GM12878 (cell line): Measurements from ENCODE around the gene MEF2C. TPM values are rescaled to one million over a fixed set of nuclear protein-coding genes. Genes with fewer than 3 reads are reported as not detected.

Experiments used
- CBX3 ChIP-seq: fragments of 200-600 bp; sonication (generic); IDR thresholded peaks from 2 replicates; pipeline ENCODE4 v1.6.1; 2016; ENCODE audit warnings: low read depth, borderline replicate concordance
- CREM ChIP-seq: IDR thresholded peaks from 2 replicates; pipeline ENCODE4 v1.6.1; 2014; ENCODE audit warnings: antibody characterized with exemption, low read depth
- EP300 ChIP-seq, 2 experiments: fragments of 150-350 bp in 1 of 2; IDR thresholded peaks; 2 replicates each; pipeline ENCODE4 v1.6.1; 2011 to 2012; ENCODE audit warnings: low read depth in 2 of 2, low read length in 2 of 2, borderline replicate concordance in 1 of 2, improper control_type of control experiment in 1 of 2, inconsistent platforms in 1 of 2; ENCODE audit not compliant: control insufficient read depth in 1 of 2
- ESRRA ChIP-seq: IDR thresholded peaks from 2 replicates; pipeline ENCODE4 v1.6.1; 2012; ENCODE audit warnings: mild to moderate bottlenecking, low read length, improper control_type of control experiment
- ETV6 ChIP-seq, 2 experiments: fragments of 450-650 bp in 1 of 2; IDR thresholded peaks in 1 of 2; conservative IDR thresholded peaks in 1 of 2; 2 replicates each; pipeline ENCODE4 v1.6.1; 2014; ENCODE audit warnings: antibody characterized with exemption in 1 of 2, borderline replicate concordance in 1 of 2, low read depth in 1 of 2, mild to moderate bottlenecking in 1 of 2, moderate library complexity in 1 of 2
- FOS ChIP-seq: IDR thresholded peaks from 3 replicates; pipeline ENCODE4 v1.6.1; 2011; ENCODE audit warnings: borderline replicate concordance; ENCODE audit not compliant: insufficient read length; ENCODE audit errors: extremely low read depth
- IRF4 ChIP-seq: IDR thresholded peaks from 2 replicates; pipeline ENCODE4 v1.6.1; 2011; ENCODE audit warnings: low read depth, low read length
- MXI1 ChIP-seq: fragments of 150-350 bp; IDR thresholded peaks from 2 replicates; pipeline ENCODE4 v1.6.1; 2011; ENCODE audit warnings: low read depth, mild to moderate bottlenecking, inconsistent platforms, low read length, improper control_type of control experiment
- POU2F2 ChIP-seq: IDR thresholded peaks from 3 replicates; pipeline ENCODE4 v1.6.1; 2011; ENCODE audit warnings: low read depth, mild to moderate bottlenecking, low read length, borderline replicate concordance
- SP1 ChIP-seq: IDR thresholded peaks from one replicate; pipeline ENCODE4 v1.6.1; 2011; ENCODE audit warnings: low read depth, low read length
- SREBF1 ChIP-seq: IDR thresholded peaks from 2 replicates; pipeline ENCODE4 v1.6.1; 2012; ENCODE audit warnings: mild to moderate bottlenecking, low read length
- SREBF2 ChIP-seq: IDR thresholded peaks from 2 replicates; pipeline ENCODE4 v1.6.1; 2012; ENCODE audit warnings: mild to moderate bottlenecking, low read length
- STAT1 ChIP-seq: fragments of 450-650 bp; conservative IDR thresholded peaks from 2 replicates; pipeline ENCODE4 v1.6.1; 2014; ENCODE audit warnings: antibody characterized with exemption, mild to moderate bottlenecking
- SUZ12 ChIP-seq: fragments of 200-600 bp; sonication (generic); IDR thresholded peaks from one replicate; pipeline ENCODE4 v1.6.1; 2018; ENCODE audit warnings: antibody characterized with exemption, mild to moderate bottlenecking; ENCODE audit not compliant: unreplicated experiment
- TBL1XR1 ChIP-seq: IDR thresholded peaks from 2 replicates; pipeline ENCODE4 v1.6.1; 2012; ENCODE audit warnings: low read depth, low read length, improper control_type of control experiment
- WRNIP1 ChIP-seq: IDR thresholded peaks from 2 replicates; pipeline ENCODE4 v1.6.1; 2011; ENCODE audit warnings: low read depth, low read length, improper control_type of control experiment, borderline replicate concordance
- YY1 ChIP-seq: IDR thresholded peaks from 2 replicates; pipeline ENCODE4 v1.6.1; 2011; ENCODE audit warnings: low read depth, mild to moderate bottlenecking, low read length
- polyA plus RNA-seq, 11 experiments: library from polyadenylated mRNA; depleted of rRNA in 4 of 11; unstranded in 6 of 11; stranded (reverse) in 5 of 11; fragments of >200 nt; fragmentation: Nextera tagmentation in 4 of 11; fragmentation: Illumina TruSeq in 1 of 11; extraction: Ambion mirVana in 4 of 11; extraction: Trizol in 1 of 11; gene quantifications; 1 replicate in 1 of 11; 2 replicates in 10 of 11; pipeline versions ENCODE4 v1.2.1 to v1.2.3, GENCODE V29; 2011 to 2016; ENCODE audit warnings: inconsistent platforms in 2 of 11, missing spikeins in 2 of 11, low read depth in 1 of 11
- total RNA-seq, 4 experiments: library from RNA; depleted of rRNA in 3 of 4; stranded (reverse); fragments of >200 nt in 3 of 4; fragmentation: Illumina TruSeq in 1 of 4; extraction: Trizol in 1 of 4; gene quantifications; 2 replicates each; pipeline versions ENCODE4 v1.2.1 to v1.2.3, GENCODE V29; 2013 to 2021
- TF ChIP-seq, protein P1 (sequence below): fragments of 450-650 bp; IDR thresholded peaks from 2 replicates; pipeline ENCODE4 v1.6.1; 2017; ENCODE audit warnings: mild to moderate bottlenecking, moderate library complexity
- TF ChIP-seq, protein P2 (sequence below): fragments of 450-650 bp; IDR thresholded peaks from 2 replicates; pipeline ENCODE4 v1.6.1; 2016; ENCODE audit warnings: mild to moderate bottlenecking
- TF ChIP-seq, protein P3 (sequence below): IDR thresholded peaks from 2 replicates; pipeline ENCODE4 v1.6.1; 2012; ENCODE audit warnings: low read depth, low read length, improper control_type of control experiment
- TF ChIP-seq, protein P4 (sequence below): IDR thresholded peaks from 2 replicates; pipeline ENCODE4 v1.6.1; 2012; ENCODE audit warnings: low read length, inconsistent platforms

MEF2C gene
- total and polyA plus RNA-seq, 10 of the 15 experiments (the other 5 are each of a cell fraction or from before 2014, with no cell fraction given) = 104 to 225 (median 180) TPM

DNA sequence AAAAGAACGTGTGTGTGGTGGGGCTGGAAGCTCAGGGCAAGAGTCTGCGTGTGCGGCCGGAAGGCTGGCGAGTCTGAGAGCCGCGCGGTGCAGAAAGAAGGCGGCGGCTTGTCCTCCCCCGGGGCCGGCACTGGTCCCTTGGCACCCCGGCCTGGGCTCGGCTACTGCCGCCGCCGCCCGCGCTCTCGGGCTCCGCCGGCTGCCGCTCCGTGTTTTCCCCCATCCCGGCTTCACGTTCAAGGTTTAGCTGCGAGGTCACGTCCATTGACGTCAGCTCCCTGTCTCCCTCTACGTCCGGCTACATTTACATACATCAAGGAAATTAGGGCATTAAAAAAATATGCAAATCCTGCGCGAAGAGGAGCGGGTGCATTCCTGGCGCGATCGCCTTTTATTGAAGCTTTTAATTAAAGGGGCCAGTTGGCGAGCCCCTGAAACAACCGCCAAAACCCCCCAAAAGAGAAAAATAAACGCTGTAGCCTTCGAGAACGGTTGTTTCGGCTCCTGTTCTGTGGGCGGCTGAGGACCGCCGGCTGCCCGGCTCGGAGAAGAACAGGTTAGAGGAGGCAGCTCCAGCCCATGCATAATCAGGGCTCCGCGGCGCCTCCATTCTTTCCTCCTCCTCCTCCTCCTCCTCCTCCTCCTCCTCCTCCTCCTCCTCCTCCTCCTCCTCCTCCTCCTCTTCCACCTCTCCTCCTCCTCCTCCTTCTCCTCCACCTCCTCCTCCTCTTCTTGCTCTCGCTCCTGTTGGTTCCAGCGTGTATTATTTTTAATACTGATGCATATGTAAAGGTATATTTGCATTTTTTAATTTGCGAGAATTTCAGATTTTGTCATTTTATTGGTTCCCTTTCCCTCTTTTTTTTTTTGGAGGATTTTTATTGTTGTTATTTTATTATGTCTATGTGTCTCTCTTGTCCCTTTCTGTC lies 207.0 kb downstream of the MEF2C start (continued):
- TF ChIP-seq, protein P1, sequence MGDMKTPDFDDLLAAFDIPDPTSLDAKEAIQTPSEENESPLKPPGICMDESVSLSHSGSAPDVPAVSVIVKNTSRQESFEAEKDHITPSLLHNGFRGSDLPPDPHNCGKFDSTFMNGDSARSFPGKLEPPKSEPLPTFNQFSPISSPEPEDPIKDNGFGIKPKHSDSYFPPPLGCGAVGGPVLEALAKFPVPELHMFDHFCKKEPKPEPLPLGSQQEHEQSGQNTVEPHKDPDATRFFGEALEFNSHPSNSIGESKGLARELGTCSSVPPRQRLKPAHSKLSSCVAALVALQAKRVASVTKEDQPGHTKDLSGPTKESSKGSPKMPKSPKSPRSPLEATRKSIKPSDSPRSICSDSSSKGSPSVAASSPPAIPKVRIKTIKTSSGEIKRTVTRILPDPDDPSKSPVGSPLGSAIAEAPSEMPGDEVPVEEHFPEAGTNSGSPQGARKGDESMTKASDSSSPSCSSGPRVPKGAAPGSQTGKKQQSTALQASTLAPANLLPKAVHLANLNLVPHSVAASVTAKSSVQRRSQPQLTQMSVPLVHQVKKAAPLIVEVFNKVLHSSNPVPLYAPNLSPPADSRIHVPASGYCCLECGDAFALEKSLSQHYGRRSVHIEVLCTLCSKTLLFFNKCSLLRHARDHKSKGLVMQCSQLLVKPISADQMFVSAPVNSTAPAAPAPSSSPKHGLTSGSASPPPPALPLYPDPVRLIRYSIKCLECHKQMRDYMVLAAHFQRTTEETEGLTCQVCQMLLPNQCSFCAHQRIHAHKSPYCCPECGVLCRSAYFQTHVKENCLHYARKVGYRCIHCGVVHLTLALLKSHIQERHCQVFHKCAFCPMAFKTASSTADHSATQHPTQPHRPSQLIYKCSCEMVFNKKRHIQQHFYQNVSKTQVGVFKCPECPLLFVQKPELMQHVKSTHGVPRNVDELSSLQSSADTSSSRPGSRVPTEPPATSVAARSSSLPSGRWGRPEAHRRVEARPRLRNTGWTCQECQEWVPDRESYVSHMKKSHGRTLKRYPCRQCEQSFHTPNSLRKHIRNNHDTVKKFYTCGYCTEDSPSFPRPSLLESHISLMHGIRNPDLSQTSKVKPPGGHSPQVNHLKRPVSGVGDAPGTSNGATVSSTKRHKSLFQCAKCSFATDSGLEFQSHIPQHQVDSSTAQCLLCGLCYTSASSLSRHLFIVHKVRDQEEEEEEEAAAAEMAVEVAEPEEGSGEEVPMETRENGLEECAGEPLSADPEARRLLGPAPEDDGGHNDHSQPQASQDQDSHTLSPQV = no peak
- no peak for TF ChIP-seq YY1
- no peak for TF ChIP-seq EP300 (IDR thresholded peaks at IDR 0.05; ENCODE audit: borderline replicate concordance in 1 of 2, control insufficient read depth in 1 of 2, low read depth in 2 of 2, low read length in 2 of 2)
- no peak for TF ChIP-seq IRF4
- TF ChIP-seq SREBF2 = no peak
- TF ChIP-seq MXI1 = no peak
- TF ChIP-seq, protein P2, sequence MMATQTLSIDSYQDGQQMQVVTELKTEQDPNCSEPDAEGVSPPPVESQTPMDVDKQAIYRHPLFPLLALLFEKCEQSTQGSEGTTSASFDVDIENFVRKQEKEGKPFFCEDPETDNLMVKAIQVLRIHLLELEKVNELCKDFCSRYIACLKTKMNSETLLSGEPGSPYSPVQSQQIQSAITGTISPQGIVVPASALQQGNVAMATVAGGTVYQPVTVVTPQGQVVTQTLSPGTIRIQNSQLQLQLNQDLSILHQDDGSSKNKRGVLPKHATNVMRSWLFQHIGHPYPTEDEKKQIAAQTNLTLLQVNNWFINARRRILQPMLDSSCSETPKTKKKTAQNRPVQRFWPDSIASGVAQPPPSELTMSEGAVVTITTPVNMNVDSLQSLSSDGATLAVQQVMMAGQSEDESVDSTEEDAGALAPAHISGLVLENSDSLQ = no peak
- TF ChIP-seq STAT1 = no peak
- TF ChIP-seq CBX3 = no peak
- TF ChIP-seq SUZ12 = peak; percentile 42
- TF ChIP-seq ETV6 (conservative IDR thresholded peaks at IDR 0.05 in 1 of 2, IDR thresholded peaks at IDR 0.05 in 1 of 2; ENCODE audit: borderline replicate concordance in 1 of 2, low read depth in 1 of 2) = no peak
- TF ChIP-seq ESRRA = no peak
- TF ChIP-seq WRNIP1 = no peak
- TF ChIP-seq, protein P3, sequence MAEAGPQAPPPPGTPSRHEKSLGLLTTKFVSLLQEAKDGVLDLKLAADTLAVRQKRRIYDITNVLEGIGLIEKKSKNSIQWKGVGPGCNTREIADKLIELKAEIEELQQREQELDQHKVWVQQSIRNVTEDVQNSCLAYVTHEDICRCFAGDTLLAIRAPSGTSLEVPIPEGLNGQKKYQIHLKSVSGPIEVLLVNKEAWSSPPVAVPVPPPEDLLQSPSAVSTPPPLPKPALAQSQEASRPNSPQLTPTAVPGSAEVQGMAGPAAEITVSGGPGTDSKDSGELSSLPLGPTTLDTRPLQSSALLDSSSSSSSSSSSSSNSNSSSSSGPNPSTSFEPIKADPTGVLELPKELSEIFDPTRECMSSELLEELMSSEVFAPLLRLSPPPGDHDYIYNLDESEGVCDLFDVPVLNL = no peak
- peak; percentile 93 for TF ChIP-seq POU2F2
- no peak for TF ChIP-seq SREBF1
- peak; percentile 71 for TF ChIP-seq SP1
- peak; percentile 49; the same call in 1 of the 2 replicates for TF ChIP-seq CREM
- TF ChIP-seq FOS = no peak
- TF ChIP-seq TBL1XR1 = no peak
- TF ChIP-seq, protein P4, sequence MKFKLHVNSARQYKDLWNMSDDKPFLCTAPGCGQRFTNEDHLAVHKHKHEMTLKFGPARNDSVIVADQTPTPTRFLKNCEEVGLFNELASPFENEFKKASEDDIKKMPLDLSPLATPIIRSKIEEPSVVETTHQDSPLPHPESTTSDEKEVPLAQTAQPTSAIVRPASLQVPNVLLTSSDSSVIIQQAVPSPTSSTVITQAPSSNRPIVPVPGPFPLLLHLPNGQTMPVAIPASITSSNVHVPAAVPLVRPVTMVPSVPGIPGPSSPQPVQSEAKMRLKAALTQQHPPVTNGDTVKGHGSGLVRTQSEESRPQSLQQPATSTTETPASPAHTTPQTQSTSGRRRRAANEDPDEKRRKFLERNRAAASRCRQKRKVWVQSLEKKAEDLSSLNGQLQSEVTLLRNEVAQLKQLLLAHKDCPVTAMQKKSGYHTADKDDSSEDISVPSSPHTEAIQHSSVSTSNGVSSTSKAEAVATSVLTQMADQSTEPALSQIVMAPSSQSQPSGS = no peak
